ENCODE measurements around the gene SLC27A2. TPM values are rescaled to one million over a fixed set of nuclear protein-coding genes. Genes with fewer than 3 reads are reported as not detected.

SLC27A2 gene
- total RNA-seq, 2 donors from 2014 or later = not detected

GRCh38 chr15:50225938-50226337, 43.9 kb downstream of the SLC27A2 start:
- no peaks in the 10 kb centered on the region for H3K27me3 ChIP-seq
- no peak overlapping the region for H3K4me3 ChIP-seq
- no peak for TF ChIP-seq CTCF (IDR thresholded peaks at IDR 0.05)
- H3K27ac ChIP-seq = no peak overlapping the region
- H3K9me3 ChIP-seq = no peaks in the 10 kb centered on the region
- no peaks in the 10 kb centered on the region for H3K4me1 ChIP-seq
- no peaks in the 10 kb centered on the region for H3K36me3 ChIP-seq
- DNase-seq (ENCODE audit: low spot score) = no peak

- no peaks in the 10 kb centered on the region for H3K36me3 ChIP-seq
- no peaks in the 10 kb centered on the region for H3K4me1 ChIP-seq
- H3K4me3 ChIP-seq = no peak overlapping the region
- DNase-seq (ENCODE audit: low spot score) = no peak
- no peak for TF ChIP-seq CTCF (IDR thresholded peaks at IDR 0.05)
- no peaks in the 10 kb centered on the region for H3K9me3 ChIP-seq
- H3K27me3 ChIP-seq = no peaks in the 10 kb centered on the region
- H3K27ac ChIP-seq = no peak overlapping the region
These were observed 45.1 kb downstream of the SLC27A2 start for GRCh38 chr15:50227076-50227475.

DNA sequence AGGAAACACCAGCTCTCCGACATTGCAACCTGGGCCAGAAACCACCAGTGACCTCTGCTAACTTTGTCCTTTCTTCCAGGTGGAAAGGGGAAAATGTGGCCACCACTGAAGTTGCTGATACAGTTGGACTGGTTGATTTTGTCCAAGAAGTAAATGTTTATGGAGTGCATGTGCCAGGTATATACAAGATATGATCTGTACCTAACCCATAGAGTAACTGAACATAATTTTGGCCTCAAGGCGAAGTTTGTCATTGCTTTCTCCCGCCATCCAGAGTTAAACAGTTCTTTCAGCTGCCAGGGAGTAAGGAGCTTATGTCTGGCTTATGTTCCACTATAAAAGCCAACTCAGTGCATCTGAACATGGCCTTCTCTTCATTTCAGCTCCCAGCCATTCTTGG, 46.9 kb downstream of the SLC27A2 start:
- no peaks in the 10 kb centered on the region for H3K9me3 ChIP-seq
- no peaks in the 10 kb centered on the region for H3K36me3 ChIP-seq
- no peak overlapping the region for H3K27ac ChIP-seq
- no peak for TF ChIP-seq CTCF (IDR thresholded peaks at IDR 0.05)
- H3K27me3 ChIP-seq = no peaks in the 10 kb centered on the region
- H3K4me3 ChIP-seq = no peak overlapping the region
- no peak for DNase-seq (ENCODE audit: low spot score)
- no peaks in the 10 kb centered on the region for H3K4me1 ChIP-seq

GRCh38 chr15:50229336-50229735, 47.3 kb downstream of the SLC27A2 start:
- no peak overlapping the region for H3K27ac ChIP-seq
- H3K4me3 ChIP-seq = no peak overlapping the region
- TF ChIP-seq CTCF (IDR thresholded peaks at IDR 0.05) = no peak
- no peaks in the 10 kb centered on the region for H3K36me3 ChIP-seq
- H3K4me1 ChIP-seq = no peaks in the 10 kb centered on the region
- H3K27me3 ChIP-seq = no peaks in the 10 kb centered on the region
- H3K9me3 ChIP-seq = no peaks in the 10 kb centered on the region
- DNase-seq (ENCODE audit: low spot score) = no peak

- H3K27ac ChIP-seq = no peak overlapping the region
- no peak for TF ChIP-seq CTCF (IDR thresholded peaks at IDR 0.05)
- DNase-seq (ENCODE audit: low spot score) = no peak
- H3K4me3 ChIP-seq = no peak overlapping the region
- no peaks in the 10 kb centered on the region for H3K36me3 ChIP-seq
- H3K9me3 ChIP-seq = no peaks in the 10 kb centered on the region
- no peaks in the 10 kb centered on the region for H3K4me1 ChIP-seq
- no peaks in the 10 kb centered on the region for H3K27me3 ChIP-seq
These were observed 49.8 kb downstream of the SLC27A2 start for GRCh38 chr15:50231761-50232160.

- no peaks in the 10 kb centered on the region for H3K4me1 ChIP-seq
- no peak for TF ChIP-seq CTCF (IDR thresholded peaks at IDR 0.05)
- H3K4me3 ChIP-seq = no peak overlapping the region
- no peak for DNase-seq (ENCODE audit: low spot score)
- H3K27ac ChIP-seq = no peak overlapping the region
- no peaks in the 10 kb centered on the region for H3K9me3 ChIP-seq
- no peaks in the 10 kb centered on the region for H3K27me3 ChIP-seq
- H3K36me3 ChIP-seq = no peaks in the 10 kb centered on the region
These were observed 50.8 kb downstream of the SLC27A2 start for GRCh38 chr15:50232791-50233190.

Data from right atrium auricular region (tissue), 2 donors.